A549 (cell line): ENCODE measurements around the gene APP.

Experiments used
- CTCF ChIP-seq: fragments of >200 bp; sonication (Bioruptor Twin); formaldehyde crosslinking; IDR thresholded peaks from 3 replicates; pipeline ENCODE4 v1.5.1; 2016
- HOXA7 ChIP-seq: fragments of 250-450 bp; sonication (Bioruptor Pico); IDR thresholded peaks from 2 replicates; pipeline ENCODE4 v1.5.0; 2020; ENCODE audit warnings: mild to moderate bottlenecking, moderate library complexity

DNA sequence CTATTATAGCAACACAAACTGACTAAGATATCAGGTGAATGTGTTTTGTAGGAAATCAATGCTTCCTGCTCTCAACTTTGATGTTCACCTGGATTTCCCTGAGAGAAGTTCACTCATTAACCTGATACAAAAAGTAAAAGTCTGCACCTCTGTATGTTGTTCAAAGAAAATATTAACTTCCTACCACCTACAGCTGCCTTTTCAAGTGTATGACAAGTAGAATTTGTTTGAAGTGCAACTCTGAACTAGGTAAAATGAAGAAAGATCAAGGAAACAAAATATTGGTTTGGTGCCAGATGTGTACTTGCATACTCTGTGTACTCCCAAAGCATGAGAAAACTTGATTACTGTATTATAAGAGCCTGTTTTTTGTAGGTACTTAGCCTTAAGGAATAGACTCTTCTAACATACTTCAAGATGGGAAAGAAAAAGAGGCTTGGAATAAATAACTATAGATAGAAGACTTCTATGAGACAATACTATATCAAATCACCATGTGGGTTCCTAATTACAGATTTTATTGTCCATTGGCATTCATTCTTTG, 193.4 kb downstream of the APP start:
- TF ChIP-seq HOXA7 (CRISPR knock-in tag) (no peak), CTCF (no peak)
